Lower leg skin (tissue), 4 donors: ENCODE measurements around the gene FRMD6. TPM values are rescaled to one million over a fixed set of nuclear protein-coding genes. Genes with fewer than 3 reads are reported as not detected.
"Not testable (repeated sequence)": the region's sequence is repeated elsewhere in the genome, so short reads cannot be mapped to it uniquely, and the experiment has no call there.

Experiments
- DNase-seq, 2 donors: peaks; one replicate each; pipeline ENCODE4 v3.0.0-alpha.2; 2019; ENCODE audit warnings: low spot score in 2 of 2
- H3K4me3 ChIP-seq: fragments of 200-600 bp; sonication (generic); 2 replicates; pipeline ENCODE4 v1.5.1; 2017; ENCODE audit warnings: mild to moderate bottlenecking, low read depth; ENCODE audit not compliant: poor library complexity, severe bottlenecking
- POLR2A ChIP-seq, 2 donors: fragments of 450-650 bp; IDR thresholded peaks; one replicate each; pipeline ENCODE4 v1.6.1; 2016 to 2017; ENCODE audit warnings: antibody characterized with exemption in 2 of 2, mild to moderate bottlenecking in 1 of 2, moderate library complexity in 1 of 2
- WGBS, 2 donors: methylation state at CpG; one replicate each; pipeline ENCODE4 v1.1.5; 2018; 5-methylcytosine and 5-hydroxymethylcytosine counted together
- intact Hi-C: fragments of 100-400 bp; cut with DNase I; formaldehyde crosslinking; loops from one replicate; pipeline ENCODE4 v1.15.0; 2023; ENCODE audit warnings: low total_unique reads
- total RNA-seq, 4 donors: library from RNA; depleted of rRNA; stranded (reverse); fragments of >200 nt; gene quantifications; one replicate each; pipeline ENCODE4 v1.1.0, GENCODE V29; 2016
- TF ChIP-seq, protein P1 (sequence below), 3 donors: fragments of 450-650 bp; IDR thresholded peaks; one replicate each; pipeline ENCODE4 v1.5.1; 2016; ENCODE audit warnings: antibody characterized with exemption in 3 of 3, mild to moderate bottlenecking in 3 of 3, moderate library complexity in 2 of 3

Gene FRMD6
- total RNA-seq, 4 donors from 2014 or later = 144 to 203 (median 152) TPM

DNA sequence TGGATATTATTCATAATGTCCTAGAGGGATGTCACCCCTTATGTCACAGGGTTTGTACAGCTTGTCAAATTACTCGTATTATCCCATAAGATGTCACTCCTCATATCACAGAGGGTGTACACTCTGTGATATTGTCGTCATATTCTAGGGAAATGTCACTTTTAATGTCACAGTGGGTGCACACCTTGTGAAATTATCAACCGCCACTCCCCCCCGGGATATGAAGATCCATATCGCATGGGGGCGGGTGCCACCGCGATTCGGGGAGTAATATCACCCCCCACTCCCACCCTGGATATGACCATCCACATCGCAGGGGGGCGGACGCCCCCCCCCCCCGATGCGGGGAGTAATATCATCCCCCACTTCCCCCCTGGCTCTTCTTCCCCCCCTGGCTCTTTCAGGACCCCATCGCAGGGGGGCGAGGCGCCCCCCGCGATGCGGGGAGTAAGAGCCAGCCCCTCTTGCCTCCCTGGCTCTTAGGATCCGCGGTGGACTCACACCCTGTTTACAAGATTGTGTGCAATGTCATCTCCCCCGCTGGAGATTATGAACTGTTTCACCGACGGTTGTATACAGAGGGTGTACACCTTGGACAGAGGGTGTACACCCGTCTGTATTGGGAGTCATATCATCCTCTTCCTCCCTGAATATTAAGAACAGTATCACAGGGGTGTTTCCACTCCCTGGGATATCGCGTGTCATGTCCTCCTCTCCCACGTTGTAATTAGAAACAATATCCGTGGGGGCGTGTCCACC lies 92.8 kb downstream of the FRMD6 start:
- intact Hi-C loops = no loop called here
- TF ChIP-seq, protein P1, sequence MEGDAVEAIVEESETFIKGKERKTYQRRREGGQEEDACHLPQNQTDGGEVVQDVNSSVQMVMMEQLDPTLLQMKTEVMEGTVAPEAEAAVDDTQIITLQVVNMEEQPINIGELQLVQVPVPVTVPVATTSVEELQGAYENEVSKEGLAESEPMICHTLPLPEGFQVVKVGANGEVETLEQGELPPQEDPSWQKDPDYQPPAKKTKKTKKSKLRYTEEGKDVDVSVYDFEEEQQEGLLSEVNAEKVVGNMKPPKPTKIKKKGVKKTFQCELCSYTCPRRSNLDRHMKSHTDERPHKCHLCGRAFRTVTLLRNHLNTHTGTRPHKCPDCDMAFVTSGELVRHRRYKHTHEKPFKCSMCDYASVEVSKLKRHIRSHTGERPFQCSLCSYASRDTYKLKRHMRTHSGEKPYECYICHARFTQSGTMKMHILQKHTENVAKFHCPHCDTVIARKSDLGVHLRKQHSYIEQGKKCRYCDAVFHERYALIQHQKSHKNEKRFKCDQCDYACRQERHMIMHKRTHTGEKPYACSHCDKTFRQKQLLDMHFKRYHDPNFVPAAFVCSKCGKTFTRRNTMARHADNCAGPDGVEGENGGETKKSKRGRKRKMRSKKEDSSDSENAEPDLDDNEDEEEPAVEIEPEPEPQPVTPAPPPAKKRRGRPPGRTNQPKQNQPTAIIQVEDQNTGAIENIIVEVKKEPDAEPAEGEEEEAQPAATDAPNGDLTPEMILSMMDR (IDR thresholded peaks at IDR 0.05) = no peak
- TF ChIP-seq POLR2A (IDR thresholded peaks at IDR 0.05) = no peak

DNA sequence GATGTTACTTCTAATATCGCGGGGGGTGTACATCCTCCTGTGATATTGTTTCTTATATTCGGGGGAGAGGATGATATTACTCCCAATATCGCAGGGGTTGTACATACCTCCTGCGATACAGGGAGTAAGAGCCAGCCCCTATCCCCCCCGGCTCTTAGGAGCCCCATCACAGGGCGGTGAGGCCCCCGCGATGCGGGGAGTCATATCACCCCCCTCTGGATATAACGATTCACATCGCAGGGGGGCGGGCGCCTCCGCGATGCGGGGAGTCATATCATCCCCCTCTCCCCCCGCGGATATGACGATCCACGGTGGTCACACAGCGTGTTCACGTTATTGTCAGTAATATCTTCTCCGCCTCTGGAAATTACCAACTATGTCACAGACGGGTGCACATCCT lies 95.1 kb downstream of the FRMD6 start:
- 89 to 90% methylated on average over 25 of the region's 25 CpGs for WGBS, 2 donors
- intact Hi-C loops, DNase-seq, H3K4me3 ChIP-seq: not testable (repeated sequence)

More for the DNA sequence above, 92.8 kb downstream of the FRMD6 start:
- 84 to 86% methylated on average over 28 to 31 of the region's 31 CpGs for WGBS, 2 donors
- no peak for DNase-seq
- no peak overlapping the region for H3K4me3 ChIP-seq

DNA sequence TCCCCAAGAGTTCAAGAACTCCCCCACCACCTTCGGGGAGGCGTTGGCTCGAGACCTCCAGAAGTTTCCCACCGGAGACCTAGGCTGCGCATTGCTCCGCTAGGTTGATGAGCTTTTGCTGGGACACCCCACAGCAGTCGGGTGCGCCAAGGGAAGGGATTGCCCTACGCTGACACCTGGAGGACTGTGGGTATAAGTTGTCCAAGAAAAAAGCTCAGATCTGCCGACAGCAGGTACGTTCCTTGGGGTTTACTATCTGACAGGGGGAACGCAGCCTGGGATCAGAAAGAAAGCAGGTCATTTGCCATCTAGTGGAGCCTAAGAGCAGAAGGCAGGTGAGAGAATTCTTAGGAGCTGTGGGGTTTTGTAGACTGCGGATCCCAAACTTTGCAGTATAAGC lies 98.8 kb downstream of the FRMD6 start:
- TF ChIP-seq, protein P1 (IDR thresholded peaks at IDR 0.05) = no peak
- no peak for TF ChIP-seq POLR2A (IDR thresholded peaks at IDR 0.05)
- 80 to 85% methylated on average over 13 of the region's 13 CpGs for WGBS, 2 donors
- DNase-seq = no peak
- no peak overlapping the region for H3K4me3 ChIP-seq
- intact Hi-C loops = no loop called here

DNA sequence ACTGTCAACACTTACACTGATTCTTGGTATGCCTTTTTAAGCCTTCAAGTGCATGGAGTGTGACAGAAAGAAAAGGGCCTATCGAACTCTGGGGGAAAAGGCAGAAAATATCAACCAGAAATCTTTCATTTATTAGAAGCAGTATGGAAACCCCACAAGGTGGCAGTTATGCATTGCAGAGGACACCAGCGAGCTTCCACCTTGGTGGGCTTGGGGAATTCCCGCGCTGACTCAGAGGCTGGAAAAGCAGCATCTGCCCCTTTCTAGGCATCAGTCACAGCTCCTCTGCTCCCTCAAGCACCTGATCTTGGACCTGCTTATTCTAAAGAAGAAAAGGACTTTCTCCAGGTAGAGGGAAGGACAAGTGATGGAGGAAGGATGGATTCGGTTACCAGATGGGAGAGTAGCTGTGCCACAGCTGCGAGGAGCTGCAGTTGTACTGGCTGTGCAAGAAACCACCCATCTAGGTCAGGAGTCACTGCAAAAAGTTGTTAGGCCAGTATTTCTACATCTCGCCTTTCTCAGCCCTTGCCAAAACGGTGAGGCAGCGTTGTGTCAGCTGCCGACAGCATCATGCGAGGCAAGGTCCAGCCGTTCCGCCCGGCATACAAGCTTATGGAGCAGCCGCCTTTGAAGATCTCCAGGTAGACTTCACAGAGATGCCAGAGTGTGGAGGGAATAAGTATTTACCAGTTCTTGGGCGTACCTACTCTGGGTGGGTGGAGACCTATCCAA lies 100.1 kb downstream of the FRMD6 start:
- DNase-seq = peak in 1 of 2 donors; percentile 26
- WGBS, 2 donors = 60 to 68% methylated on average over 16 of the region's 16 CpGs
- intact Hi-C loops, H3K4me3 ChIP-seq: not testable (repeated sequence)

DNA sequence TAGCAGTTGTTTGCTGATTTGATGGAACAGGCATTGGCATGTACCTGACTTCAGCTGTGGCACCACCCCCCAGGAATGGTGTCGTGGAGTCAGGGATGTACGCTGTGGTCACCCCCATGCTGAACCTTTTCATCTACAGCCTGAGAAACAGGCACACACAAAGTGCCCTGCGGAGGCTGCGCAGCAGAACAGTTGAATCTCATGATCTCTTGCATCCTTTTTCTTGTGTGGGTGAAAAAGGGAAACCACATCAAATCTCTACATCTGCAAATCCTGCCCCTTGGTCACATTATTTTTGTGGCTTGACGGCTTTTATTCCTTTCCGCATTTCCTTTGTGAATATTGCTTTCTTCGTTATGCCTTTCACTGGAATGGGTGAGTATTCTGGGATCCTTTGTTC lies 106.0 kb downstream of the FRMD6 start:
- DNase-seq, H3K4me3 ChIP-seq, intact Hi-C loops: not testable (repeated sequence)
- 77 to 80% methylated on average over 7 of the region's 7 CpGs for WGBS, 2 donors

DNA sequence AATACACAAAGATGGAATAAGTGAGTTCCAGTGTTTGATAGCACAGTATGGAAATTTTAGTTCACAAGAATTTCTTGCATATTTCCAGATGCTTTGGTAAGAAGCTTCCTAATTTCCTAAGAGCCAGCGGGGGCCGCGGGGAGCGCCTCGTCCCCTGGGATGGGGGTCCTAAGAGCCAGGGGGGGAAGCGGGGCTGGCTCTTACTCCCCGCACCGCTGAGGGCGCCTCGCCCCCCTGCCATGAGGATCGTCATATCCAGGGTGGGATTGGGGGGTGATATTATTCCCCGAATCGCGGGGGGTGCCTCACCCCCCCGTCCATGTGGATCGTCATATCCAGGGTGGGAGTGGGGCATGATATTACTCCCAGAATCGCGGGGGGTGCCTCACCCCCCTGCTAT lies 108.2 kb downstream of the FRMD6 start:
- intact Hi-C loops = no loop called here
- no peak for DNase-seq
- 93 to 96% methylated on average over 14 to 18 of the region's 18 CpGs for WGBS, 2 donors
- no peak overlapping the region for H3K4me3 ChIP-seq
- TF ChIP-seq, protein P1 (IDR thresholded peaks at IDR 0.05) = no peak
- no peak for TF ChIP-seq POLR2A (IDR thresholded peaks at IDR 0.05)

DNA sequence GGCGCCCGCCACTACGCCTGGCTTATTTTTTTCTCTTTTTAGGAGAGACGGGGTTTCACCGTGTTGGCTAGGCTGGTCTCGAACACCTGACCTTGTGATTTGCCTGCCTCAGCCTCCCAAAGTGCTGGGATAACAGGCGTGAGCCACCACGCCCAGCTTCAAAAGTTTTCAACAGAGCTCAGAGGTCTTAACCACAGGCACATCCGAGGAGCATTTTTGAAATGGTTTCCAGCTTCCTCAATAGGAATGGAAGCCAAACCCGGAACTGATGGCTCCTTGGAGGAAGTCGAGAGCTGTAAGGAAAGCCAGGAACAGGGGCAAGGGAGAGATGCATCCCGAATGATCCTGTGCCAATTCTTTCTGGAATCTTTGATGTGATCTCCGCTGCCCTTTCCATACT lies 114.0 kb downstream of the FRMD6 start:
- intact Hi-C loops, H3K4me3 ChIP-seq, DNase-seq: not testable (repeated sequence)
- WGBS, 2 donors = 78 to 83% methylated on average over 13 of the region's 13 CpGs

DNA sequence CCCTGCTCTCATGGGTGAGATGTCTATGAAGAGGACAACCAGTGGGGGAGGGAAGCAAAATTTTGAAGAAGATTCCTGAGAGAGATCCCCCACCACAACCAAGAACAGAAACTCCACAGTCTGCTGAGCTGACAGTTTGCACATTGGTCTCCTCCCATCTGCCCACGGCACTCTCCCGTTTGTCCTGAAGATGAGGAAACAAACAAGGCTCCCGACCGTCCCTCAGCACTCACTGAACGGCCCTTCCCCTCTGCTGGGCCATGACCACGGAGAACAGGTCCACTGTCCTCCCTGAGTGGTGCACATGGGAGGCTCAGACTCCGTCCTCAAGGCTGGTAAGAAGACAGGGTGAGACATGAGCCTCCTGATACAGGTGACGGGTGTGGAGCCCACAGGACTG lies 114.9 kb downstream of the FRMD6 start:
- DNase-seq, intact Hi-C loops, H3K4me3 ChIP-seq: not testable (repeated sequence)
- 50 to 54% methylated on average over 8 of the region's 8 CpGs for WGBS, 2 donors

DNA sequence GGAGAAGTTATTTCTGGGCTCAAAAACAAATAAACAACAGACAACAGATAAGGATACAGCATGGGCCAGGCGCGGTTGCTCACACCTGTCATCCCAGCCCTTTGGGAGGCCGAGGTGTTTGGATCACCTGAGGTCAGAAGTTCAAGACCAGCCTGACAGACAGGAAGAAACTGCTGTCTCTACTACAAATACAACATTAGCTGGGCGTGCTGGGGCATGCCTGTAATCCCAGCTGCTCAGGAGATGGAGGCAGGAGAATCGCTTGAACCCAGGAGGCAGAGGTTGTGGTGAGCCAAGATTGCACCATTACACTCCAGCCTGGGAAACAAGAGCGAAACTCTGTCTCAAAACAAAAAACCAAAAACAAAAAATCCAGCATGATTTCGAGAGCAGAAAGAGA lies 117.6 kb downstream of the FRMD6 start:
- intact Hi-C loops, DNase-seq, H3K4me3 ChIP-seq: not testable (repeated sequence)
- 80 to 87% methylated on average over 7 of the region's 7 CpGs for WGBS, 2 donors
